HG02884 (cell line): ENCODE data around the gene DUOXA1.

ENCODE experiments used
- ATAC-seq: cut with Tn5 transposase; IDR thresholded peaks from one replicate; pipeline ENCODE4 v1.9.1; 2021; ENCODE audit warnings: mild to moderate bottlenecking, moderate library complexity; ENCODE audit not compliant: unreplicated experiment

DUOXA1 gene

DNA sequence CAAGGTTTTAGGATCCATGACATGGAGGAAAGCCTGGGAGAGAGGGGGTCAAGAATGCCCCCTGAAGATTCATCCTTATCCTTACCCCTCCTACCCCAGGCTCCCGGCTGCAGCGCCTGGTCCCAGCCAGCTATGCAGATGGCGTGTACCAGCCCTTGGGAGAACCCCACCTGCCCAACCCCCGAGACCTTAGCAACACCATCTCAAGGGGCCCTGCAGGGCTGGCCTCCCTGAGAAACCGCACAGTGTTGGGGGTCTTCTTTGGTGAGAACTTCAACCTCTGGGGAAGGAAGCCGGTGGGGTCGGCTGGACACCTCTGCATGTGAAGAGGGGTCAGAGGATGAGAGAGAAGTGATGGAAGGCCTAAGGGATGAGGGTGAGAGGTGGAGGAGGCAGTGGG is 4.4 kb upstream of the DUOXA1 start:
- no peak for ATAC-seq

DNA sequence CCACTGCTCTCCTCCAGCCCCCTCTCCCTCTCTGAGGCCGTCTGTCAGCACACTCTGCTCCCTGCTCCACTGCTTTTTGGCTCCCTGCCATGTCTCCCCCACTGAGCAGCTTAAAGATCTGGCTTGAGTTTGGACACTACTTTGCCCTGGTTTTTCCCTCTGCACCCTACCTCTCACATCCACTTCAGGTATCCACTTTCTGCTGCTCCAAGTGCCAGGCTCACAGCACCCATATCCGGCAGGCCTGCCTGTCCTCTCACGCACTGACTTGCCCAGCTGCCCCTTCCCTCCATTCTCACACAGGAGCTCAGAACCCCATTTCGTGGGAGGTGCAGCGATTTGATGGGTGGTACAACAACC is 3.9 kb upstream of the DUOXA1 start:
- ATAC-seq: no peak

DNA sequence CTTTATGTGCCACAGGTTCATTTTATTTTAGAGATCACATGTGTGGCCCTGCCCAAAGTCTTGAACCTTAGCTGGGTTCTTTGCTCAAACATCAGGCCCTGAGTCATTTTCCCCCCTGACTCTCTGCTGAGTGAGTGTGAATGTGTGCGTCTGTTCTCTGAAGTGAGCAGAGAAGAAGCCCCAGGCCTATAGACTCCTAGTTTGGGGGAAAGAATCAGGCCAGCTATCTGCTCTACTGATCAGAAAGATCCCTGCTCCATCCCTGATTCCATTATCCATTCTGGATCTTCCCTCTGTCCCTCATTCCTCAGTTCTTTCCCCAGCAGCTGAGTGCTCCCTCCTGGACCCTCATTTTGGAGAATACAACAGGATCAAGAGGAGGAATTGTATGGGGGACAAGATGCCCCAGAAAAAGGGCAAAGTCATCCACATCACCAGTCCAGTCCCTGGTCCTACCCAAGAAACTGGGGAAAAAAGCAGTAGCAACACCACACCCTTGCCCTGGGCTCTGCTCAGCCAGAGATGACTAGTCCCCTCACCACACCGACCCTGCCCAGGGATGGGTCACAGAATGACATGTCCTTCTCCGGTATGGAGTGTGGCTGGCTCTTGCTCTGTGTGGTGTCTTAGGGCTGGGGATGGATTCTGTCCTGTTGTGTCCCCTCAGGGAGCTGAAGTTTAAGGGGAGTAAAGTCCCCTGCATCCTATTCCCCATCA is 3.3 kb upstream of the DUOXA1 start:
- ATAC-seq: no peak

DNA sequence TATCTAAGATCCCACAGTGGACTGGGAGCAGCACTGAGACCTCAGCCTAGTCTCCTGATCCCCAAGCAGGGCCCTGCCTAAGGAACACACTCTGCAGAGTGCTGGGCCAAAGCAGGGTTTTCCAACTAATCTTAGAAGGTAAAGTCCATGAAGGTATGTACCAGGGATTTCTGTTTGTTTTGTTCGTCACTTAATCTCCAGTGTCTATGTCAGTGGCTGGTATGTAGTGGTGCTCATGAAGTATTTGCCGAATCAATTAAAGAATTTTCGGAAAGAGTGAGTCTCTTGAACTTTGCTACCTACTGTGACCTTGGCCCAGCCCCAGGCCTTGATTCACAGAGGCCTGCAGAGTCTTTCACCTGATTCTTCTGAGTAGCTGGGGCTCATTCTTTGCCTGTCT is 1.8 kb upstream of the DUOXA1 start:
- no peak for ATAC-seq

DNA sequence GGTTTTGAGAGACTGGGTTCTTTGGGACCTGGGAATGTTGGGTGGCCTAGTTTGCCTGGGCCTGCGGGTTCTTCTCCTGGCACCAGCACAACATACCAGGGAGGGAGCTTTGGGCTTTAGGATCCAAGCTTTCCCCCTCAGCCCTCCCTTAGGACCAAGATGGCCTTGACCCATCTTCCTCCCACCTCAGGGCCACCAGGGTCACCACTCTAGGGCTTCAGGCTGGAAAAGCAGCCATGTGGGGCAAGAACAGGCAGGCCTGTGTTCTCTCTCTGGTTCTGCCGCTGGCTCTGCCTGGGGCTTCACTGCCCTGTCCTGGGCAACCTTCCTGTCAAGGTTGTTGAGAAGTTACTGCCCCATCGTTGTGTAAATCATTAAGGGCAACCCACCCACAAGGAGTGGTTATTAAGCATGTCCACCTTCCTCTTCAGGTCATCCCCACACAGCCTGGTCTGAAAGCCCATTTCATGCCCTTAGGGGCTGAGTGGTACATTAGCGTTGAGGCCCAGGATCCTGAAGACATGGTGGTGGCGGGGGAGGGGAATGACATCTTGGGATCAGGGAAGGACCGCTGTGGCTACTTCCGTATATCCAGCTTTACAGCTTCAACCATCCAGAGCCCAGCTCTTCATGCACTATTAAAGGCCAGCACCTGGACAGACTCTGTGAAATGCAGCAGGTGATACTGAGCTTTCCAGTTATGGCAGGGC is 767 bp upstream of the DUOXA1 start:
- ATAC-seq: no peak

DNA sequence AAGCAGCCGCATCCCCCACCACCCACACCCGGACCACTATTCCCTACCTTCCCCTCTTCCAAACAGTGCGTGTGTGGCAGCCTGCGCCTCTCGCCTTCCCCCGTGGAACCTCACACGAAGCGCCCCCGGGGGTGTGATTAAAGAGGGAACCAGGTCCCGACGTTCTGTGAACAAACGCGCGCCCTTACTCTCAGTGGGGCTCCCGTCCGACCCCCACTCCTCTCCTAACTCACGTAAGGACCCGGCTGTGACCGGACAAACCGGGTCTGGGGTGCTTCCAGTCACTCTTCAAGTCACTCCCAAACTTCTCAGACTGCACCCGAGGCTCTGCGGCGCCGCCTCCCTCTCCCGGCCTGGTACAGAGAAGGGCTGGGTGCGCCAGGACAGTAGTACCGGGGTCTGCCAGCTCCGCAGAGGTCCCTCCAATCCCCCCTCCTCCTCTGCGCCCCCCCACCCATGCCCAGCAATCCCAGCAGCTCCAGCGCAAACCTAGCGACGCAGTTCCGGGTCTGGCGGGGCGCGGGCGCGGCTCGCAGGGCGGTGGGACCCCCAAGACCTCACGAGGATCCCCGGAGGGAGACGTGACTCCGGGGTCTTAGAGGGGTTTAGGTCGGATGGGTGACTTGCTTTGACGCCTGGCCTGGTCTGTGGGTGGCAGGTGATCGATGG is 574 bp downstream of the DUOXA1 start:
- ATAC-seq: no peak

DNA sequence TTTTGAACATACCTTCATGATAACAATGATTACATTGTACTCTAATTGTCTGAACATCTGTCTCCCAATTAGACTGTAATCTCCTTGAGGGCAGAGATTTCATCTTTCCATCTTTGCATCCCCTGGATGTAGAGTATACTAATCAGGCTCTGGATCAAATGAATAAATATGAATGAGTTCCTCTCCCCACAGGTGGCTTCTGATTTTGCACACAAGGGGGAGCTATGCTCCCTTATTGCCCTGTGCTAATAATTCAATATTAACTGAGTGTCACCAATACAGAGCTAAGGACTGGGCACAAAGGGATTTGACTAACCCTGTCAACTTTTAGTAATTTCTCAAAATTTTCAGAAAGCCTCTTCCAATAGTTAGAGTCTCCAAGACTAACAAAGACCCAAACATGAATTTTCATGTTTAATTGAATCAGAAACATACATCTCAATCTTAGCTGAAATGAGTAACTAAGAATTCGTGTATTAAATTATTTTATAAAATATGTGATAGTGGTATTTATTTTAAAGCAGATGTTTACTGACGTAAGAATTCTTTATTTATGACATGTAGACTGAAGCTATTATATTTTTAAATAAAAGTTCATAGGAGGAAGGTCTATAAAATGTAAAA is 3.0 kb downstream of the DUOXA1 start:
- no peak for ATAC-seq

DNA sequence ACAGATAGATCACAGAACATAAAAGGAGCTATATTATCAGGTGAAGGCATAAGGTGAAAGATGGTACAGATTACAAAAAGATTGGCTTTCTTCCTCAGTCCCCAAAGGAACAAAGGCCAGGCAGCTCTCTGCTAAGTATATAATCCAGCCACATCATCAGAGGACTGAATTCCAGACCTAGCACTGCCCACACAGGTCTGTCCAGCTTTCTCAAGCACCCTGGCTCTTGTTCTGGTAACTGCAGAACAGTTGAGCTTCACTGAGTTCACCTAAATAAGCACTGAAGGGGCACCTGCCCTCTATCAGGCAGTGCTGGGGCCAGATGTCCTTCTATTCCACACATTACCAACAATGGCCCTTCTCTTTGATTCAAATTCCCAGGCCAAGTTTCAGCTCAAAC is 6.3 kb downstream of the DUOXA1 start:
- no peak for ATAC-seq

DNA sequence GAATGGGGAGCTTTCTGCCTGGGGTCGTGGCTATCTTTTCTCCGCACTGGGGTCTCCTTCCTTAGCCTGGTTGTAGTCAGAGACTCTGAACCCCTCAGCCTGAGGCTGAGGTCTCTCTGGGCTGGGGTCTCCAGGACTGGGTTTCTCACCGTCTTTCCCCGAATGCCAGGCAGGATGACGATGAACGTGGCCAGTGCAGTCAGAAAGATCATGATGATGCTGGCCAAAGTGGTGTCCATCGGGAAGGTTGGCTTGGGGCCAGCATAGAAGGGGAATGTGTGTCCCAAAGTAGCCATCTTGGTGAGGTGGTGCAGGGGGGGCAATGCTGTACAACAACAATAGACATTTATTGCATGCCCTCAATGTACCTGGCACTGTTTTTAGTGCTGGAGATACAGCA is 7.0 kb downstream of the DUOXA1 start:
- ATAC-seq: no peak

DNA sequence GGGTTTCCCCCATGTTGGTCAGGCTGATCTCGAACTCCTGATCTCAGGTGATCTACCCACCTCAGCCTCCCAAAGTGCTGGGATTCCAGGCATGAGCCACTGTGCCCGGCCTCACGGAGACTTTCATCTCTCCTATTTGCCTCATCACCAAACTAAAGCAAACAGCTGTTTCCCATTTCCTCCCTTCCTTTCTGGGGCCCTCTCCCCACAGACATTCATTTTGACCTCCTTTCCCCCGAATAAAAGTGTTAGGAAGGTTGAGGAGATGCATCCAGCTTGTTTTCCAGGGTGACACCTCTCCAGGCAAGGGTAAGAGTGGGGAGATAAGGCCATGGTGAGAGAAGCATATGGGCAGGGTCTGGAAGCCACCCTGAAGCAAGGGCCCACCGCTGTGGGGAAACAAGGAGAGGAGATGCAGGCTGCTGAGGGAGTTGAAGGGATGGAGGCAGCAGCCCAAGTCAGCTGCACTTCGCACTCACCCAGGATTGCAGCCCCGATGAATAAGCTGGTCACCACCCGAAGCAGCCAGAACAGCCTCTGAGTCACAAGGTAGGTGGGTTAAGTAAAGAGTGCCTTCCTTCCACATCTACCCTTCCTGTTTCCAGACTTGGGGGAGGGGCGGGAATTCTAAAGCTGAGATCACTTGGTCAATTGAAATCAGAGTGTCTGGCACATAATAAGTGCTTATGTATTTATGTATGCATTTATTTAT is 7.8 kb downstream of the DUOXA1 start:
- no peak for ATAC-seq

DNA sequence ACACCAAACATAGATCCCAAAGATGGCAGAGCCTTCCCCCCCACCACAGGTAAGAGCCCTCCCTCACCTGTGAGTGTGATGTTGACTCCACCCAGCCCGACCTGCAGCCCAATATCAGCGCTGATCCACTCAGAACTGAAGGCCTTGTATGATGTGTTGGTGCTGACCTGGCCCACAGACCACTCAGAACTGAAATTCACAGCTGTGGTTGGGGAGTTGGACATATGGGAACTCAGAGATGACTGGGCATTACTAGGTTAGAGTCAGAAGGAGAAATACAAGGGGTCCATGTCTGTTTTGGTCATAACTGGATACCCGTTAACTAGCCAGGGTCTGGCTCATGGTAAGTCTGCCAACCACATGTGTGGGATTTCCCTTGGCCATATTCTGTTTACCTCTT is 8.7 kb downstream of the DUOXA1 start:
- ATAC-seq: no peak

DNA sequence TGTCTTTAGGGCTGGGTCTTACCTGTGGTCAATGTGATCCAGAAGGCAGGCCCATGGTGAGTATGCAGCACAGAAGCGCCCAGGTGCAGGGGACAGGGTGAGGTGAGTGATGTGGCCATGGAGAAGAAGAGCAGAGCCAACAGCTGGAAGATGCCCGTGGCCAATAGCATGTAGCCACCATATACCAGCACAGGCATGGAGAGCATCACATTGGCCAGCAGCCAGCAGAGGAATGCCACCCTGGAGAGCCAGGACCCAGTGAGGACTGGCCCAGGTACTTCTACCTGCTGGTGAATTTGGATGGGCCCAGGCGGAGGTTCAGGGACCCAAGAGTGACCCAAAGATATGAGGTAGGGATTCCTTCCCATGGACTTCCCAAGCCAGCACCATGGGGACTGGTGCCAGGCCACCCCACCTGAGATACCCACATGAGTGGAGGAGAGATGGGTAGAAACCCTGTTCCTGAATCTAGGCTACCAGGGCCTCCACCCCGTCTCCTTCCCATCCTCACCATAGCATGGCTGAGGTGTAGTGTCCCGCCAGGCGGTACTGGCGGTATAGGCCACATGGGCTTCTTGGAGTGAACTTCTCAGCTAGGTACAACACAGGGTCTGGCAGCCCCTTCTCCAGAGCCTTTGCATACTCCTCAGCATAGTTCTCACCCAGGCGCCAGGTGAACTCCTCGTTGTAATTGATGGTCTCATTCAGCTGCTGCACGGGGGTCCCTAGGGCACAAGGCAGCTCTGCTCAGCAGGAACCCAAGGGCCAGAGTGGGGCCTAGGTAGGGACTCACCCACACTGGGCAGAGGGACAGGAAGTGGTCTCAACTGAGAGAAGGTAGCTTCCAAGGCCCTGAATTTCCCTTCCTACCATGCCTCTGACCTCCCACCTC is 9.4 kb downstream of the DUOXA1 start:
- ATAC-seq: no peak

DNA sequence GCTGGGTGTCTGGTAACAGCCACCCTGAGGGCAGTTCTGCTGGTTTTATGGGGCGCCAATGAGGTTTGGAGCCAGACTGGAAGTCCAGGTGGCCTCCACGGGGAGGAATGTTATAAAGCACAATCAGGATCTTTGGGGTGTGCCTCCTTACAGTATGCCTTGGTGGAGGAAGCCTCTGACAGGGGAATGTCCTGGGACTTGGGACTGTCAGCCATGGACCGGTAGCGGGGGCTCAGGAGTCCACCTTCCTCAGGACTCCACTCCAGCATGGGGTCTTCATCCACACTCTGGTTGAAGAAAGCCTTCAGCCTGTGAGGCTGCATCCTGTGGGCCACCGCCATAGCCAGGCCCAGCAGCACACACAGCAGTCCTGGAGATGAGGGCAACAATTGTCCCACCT is 10.7 kb downstream of the DUOXA1 start:
- no peak for ATAC-seq

DNA sequence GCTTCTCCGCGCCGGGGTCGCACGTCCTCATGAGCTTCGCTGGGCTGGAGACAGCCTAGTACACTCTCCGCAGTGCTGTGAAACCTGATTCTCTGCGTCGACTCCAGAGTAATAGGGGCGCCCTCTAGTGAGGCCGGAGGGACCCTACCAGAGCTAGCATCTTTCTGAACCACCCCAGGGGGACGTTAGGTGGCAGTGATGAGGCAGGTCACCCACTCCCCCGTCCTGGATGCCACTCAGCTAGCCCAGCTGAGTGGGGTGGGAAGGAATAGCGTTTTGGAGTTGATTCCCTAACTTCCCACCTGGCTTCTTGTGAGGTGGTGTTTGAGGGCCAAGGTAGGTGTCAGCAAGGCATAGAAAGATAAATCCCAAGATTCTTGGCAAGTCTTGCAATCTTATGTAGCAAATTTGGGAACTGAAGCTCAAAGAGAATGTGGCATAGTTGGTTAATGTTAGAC is 11.5 kb downstream of the DUOXA1 start:
- peak; percentile 92 for ATAC-seq

DNA sequence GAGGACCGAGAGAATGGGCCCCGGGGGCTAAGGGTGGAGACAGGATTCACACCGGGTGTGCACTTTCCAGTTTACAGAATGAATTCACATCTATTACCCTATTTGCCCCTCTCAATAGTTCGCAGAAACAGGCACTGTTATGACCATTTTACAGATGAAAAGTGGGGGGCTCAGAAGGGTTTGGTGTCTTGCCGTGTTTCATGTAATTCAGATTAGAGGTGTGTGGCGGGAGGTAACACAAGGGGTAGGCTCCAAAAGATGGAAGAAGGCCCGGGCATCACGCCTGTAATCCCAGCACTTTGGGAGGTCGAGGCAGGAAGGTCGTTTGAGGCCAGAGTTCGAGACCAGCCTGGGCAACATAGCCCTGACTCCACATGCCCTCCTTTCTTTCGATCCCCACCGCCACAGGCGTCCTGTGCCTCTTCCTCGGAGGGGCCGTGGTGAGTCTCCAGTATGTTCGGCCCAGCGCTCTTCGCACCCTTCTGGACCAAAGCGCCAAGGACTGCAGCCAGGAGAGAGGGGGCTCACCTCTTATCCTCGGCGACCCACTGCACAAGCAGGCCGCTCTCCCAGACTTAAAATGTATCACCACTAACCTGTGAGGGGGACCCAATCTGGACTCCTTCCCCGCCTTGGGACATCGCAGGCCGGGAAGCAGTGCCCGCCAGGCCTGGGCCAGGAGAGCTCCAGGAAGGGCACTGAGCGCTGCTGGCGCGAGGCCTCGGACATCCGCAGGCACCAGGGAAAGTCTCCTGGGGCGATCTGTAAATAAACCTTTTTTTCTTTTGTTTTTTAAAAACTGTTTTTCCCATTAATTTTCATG is 12.2 kb downstream of the DUOXA1 start:
- ATAC-seq: no peak

DNA sequence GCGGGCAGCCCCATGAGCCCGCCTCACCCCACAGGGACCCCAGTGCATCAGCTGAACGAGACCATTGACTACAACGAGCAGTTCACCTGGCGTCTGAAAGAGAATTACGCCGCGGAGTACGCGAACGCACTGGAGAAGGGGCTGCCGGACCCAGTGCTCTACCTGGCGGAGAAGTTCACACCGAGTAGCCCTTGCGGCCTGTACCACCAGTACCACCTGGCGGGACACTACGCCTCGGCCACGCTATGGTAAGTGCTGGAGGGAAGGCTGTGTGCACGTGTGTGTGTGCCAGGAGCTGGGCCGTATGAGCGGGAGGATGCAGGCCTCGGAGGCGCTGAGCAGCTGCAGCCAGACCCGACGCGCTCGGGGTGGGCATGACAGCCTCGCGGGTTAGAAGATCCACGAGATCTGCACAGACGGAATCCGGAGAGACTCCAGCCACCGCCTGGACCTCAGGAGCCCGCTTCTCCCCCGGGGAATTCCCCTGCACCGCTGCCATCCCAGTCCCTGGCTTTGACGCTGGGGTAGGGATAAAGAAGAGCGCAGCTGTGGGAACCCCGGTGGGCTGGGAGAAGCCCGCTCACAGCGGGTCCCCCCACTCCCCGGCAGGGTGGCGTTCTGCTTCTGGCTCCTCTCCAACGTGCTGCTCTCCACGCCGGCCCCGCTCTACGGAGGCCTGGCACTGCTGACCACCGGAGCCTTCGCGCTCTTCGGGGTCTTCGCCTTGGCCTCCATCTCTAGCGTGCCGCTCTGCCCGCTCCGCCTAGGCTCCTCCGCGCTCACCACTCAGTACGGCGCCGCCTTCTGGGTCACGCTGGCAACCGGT is 13.0 kb downstream of the DUOXA1 start:
- no peak for ATAC-seq

DNA sequence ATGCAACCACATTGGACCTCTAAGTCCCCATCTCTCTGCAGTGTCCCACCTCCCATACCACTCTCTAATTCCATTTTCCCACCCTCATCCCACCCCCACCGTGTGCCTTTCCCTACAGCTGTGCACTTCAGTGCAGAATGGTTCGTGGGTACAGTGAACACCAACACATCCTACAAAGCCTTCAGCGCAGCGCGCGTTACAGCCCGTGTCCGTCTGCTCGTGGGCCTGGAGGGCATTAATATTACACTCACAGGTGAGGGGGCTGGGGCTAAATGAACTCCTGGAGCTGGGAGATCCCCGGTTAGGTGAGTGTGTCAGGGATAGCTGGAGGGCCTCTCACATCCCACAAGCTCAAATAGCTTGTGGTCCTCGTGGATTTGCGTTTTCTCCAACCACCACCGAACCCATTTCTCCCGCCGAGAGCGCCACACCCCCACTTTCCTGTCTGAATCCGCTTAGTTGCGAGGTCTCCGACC is 13.6 kb downstream of the DUOXA1 start:
- ATAC-seq: no peak

DNA sequence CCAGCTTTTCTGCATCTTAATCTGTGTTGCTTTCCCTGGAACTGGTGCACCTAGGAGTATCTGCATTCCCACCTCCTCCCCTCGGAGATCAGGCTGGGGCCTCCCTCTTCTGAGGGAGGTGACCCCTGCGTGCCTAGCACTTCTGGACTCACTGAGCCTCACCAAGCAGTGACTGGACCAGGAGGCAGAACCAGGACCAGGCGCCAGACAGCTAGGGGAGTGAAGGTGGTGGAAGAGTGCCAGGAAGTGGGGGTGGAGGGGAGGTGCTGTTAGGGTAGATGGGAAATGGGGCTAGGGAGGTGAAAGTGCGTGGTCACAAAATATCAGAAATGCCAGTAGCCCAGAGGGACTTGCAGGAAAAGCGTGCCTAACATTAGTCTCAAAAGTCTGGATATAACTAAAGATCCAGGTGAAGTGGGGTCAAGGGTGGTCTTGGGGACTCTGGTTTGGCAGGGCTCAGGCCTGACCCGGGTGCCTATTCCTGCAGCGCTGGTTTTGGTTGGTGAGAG is 14.3 kb downstream of the DUOXA1 start:
- ATAC-seq: no peak
